HG02970 (cell line): ENCODE measurements around the gene SEMA3C.

Experiments
- ATAC-seq: cut with Tn5 transposase; IDR thresholded peaks from one replicate; pipeline ENCODE4 v1.9.1; 2021; ENCODE audit warnings: mild to moderate bottlenecking, moderate library complexity, moderate number of reproducible peaks; ENCODE audit not compliant: unreplicated experiment, low FRiP score

SEMA3C gene

DNA sequence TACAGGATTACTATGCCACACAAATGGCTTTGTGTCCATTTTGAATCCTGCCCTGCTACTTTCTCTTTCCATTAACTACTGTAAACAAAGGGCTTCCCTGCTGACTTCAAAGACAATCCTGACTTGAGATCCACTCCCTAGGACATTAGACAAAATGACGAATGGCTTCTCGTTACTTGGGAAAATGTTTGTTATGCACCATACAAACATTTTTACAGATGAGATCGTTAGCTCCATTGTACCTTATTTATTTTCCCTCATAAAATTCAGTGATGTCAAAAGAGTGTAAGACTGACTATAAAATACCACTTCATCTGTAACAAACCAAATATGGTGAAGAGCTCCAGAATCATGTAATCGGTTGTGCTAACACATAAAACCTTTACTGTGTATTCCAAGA is 158.6 kb downstream of the SEMA3C start:
- no peak for ATAC-seq

GRCh38 chr7:80752954-80753690 is 165.7 kb downstream of the SEMA3C start:
- no peak for ATAC-seq

- no peak for ATAC-seq
Measured at GRCh38 chr7:80749270-80749669, 169.6 kb downstream of the SEMA3C start.

DNA sequence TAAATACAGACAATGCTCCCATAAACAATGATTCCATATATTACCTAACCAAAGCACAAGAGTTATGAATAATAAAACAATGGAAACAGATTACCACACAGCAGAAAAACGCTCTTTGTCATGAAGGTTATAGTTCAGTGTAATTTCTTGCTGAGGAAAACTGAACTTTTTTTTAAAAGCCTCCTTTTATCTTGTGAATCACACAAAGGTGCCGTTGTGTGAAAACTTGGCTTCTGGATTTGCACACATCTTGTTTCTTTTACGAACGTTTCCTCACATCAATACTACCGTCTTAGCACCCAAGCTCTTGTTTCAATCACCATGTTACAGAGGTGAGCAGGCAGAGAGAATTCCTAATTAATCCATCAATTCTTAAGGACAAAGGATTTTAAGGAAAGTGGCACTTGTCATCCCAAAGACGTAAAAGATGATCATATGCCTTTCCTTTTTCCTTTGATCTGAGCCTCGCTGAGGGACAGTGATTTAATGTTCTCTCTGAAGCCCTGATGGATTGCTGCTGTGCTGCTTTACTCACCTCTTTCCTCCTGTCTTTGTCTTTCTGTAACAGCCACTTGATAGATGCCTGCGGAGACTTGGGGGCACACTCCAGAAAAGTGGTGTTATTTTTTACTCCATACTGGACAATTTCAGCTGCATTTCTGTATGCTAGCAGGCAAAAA is 170.3 kb downstream of the SEMA3C start:
- ATAC-seq = no peak

DNA sequence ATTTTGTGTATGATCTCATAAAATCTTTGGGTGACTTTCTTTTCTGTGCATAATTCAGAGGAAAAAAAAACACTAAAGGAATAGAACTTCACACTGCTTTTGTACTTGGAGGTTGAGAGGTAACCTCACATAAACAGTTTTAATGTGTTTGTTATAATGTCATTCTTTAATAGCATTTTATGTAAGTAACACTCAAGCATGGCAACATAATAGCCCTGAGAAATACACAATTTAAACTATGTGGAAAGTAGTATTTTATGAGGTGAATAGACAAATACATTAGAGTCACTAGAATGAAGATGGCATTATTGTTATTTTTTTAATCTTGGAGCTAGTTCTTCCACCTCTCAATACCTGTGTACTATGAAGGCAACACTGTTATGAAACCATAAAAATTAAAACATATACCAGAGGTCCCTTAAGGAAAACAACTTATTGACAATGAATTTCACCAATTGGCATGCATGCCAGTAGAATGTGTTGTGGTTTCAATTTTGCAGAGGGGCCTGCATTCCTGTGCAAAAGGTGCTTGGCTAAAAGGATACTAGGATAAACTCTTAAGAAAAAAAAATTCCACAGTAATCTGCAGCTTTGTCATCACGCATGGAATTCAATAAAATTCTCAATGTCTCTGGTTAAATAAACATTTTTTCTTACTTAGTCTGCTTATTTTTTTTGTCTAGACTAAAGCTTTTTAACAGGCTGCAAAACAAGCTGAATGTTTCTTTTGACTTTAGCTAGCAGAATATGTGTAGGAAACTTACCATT is 177.9 kb downstream of the SEMA3C start:
- no peak for ATAC-seq

GRCh38 chr7:80736371-80737125 is 182.3 kb downstream of the SEMA3C start:
- ATAC-seq = no peak

GRCh38 chr7:80735330-80735729 is 183.5 kb downstream of the SEMA3C start:
- no peak for ATAC-seq

DNA sequence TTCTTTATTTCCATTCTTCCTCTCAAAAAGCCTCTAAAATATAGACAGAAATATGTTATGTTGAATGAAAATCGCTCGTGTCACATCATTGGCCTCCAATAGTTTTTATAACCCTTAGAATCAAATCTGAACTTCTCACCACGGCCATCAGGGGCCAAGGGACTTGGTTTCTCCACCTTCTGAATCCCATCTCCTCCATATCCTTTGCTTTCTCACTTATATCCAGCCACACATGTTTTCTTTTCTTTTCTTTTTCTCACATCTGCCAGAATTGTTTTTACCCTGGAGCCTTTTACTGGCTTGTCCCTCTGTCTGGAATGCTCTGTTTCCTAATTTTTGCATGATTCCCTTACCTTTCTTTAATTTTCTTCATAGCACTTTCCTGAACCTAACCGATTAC is 184.8 kb downstream of the SEMA3C start:
- no peak for ATAC-seq

DNA sequence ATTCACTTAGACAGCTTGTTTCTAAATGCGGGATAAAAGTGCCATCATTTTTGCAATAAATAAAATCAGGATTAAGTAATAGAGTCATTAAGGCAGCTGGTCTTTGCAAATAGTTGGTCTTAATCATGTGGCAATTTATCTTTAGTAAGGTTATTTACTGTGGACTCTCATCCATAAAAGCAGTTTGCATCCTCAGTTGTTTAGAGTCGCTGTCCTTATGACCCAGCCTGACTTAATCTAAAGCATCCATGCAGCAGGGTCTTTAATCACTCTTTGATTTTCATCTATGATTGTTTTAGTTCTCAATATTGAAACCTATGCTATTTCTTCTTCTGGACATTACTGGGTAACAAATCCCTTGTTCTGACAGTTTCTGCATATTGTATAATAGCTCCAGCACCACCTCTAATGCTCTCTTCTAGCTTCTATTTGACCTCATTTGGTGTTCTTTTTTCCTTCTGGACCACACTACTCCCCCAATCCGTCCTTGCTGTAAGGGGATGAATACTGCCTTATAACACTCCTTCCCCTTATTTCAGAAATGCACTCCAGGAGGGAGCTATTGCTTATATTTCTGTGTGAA is 185.4 kb downstream of the SEMA3C start:
- no peak for ATAC-seq

GRCh38 chr7:80732630-80733029 is 186.2 kb downstream of the SEMA3C start:
- no peak for ATAC-seq

DNA sequence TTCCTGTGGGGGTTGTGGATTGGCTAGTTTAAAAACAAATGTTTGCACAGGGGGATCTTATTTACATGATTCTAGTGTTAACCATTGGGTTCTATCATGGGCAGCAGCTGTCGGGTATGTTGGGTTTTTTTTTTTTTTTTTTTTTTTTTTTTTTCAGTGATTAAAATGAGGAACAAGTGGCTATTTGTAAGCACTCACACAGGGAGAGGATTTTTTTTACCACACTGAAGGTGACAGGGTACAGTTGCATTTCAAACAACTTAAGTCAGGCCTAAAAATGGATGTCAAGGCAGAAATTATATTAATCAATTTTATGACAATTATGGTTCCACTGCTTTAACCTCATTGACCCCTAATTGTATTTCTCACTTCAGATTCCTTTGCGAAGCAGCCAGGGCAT is 187.6 kb downstream of the SEMA3C start:
- ATAC-seq = no peak

- ATAC-seq = no peak
Measured at GRCh38 chr7:80729591-80730320, 189.1 kb downstream of the SEMA3C start.

- no peak for ATAC-seq
Measured at GRCh38 chr7:80726666-80727065, 192.2 kb downstream of the SEMA3C start.

DNA sequence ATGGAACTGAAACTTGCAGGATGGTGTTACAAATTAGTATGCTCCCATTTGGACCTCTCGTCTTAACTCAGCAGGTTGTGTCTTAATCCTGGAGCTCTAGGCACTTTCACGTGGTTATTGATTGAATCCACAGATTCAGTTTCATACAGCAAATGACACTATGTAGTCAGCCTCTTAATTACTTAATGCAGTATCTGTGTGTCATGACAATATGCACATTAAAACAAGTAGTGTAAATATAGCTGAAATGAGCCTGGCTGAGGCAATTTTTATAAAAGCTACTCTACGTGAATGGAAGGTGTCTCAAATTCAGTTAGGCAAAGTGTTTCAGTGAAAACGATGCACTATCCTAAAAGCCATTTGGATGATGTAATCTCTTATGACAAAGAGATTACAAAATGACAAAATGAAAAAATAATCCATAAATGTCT is 193.7 kb downstream of the SEMA3C start:
- ATAC-seq = no peak

DNA sequence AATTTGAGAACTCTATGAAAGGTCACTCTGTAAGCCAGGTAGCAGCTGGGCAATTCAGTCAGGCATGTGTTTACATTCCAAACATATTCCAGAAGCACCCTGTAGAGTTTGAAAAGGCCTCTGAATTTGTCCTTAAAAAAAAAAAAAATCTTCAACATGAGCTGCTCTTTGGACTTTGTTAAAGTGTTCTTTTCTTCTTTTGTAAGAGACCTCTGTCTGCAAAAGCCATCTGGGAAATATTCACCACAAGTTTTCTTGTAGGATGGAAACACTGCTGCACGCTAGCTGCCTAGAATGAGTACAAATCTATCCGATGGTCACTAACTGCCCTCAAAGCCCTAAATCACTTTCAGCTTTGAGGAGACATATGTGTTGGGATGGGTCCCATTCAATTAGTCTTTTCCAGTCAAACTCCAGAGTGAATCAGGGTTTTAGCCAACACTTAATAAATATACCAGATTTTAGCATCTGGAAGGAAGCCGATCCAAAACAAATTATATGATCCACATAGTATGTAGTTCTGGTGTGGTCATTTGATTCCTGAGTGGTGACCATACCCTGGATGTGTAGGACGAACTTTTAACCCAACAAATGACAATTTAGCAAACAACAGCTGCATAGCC is 194.5 kb downstream of the SEMA3C start:
- ATAC-seq = no peak

GRCh38 chr7:80722616-80723195 is 196.1 kb downstream of the SEMA3C start:
- ATAC-seq = no peak

DNA sequence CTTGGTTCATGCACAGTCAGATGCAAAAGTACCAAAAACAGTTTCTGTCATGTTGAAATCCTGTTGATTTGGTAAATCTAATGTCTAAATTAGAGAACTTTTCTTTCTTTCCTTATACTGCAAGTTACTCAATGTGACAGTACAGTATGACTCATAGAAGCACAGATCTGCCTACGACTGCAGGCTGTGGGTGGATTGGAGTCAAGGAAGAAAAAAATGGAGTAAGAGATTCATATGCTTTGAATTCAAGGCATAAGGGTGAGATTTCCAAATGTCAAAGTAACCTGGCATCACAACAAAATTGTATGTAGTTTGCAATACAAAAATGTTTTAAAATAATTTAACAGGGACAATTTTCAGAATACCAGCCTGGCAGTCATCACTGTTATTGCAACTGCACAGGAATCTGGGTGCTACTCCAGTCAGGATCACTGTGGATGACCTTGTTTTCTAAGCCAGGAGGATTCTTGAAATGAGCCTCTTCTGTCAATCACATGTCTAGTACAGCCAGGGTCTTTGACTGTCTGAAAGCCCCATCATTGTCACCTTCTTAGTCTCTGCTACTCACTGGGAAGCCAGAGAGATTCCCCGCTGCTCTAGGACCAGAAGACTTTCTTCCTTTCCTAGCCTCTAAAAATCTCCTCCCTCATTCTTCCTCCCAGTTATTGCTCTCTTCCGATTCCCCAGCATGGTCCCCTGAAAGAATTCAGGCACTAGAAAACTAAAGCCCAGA is 196.8 kb downstream of the SEMA3C start:
- ATAC-seq = no peak

DNA sequence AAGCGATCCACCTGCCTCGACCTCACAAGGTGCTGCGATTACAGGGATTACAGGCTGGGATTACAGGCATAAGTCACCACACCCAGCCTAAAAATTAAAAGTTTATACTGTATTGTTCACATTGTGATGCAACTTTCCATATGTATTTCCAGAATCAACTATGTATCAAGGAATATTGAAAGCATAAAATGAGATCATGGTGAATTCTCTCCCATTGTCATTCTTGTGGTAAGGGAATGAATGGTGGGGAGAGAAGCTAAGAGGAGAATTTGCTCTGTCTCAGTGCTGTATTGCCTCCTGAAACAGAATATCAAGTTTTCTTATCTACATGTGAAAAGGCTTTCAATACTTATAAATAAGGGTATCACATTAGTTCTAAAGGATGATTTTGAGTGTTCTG is 198.7 kb downstream of the SEMA3C start:
- ATAC-seq = no peak
